Keratinocyte (primary cell): ENCODE data around the gene HMX3. TPM values are rescaled to one million over a fixed set of nuclear protein-coding genes. Genes with fewer than 3 reads are reported as not detected.
"Not testable (repeated sequence)": the region's sequence is repeated elsewhere in the genome, so short reads cannot be mapped to it uniquely, and the experiment has no call there.

Experiments
- DNase-seq: peaks from one replicate; pipeline ENCODE4 v3.0.0-alpha.2; 2011; ENCODE audit warnings: low read depth, missing footprints, low spot score
- FAIRE-seq: peaks from 2 replicates; lab custom pipeline; 2011; peaks lifted over from hg19 to GRCh38; lab: Jason Lieb, UNC
- H2AFZ ChIP-seq: 2 replicates; pipeline ENCODE4 v1.6.0; 2012; ENCODE audit warnings: low read length, control low read depth, inconsistent platforms; ENCODE audit not compliant: control insufficient read depth
- H3K27ac ChIP-seq: 2 replicates; pipeline ENCODE4 v1.5.1; 2011; ENCODE audit warnings: low read length; ENCODE audit not compliant: control insufficient read depth, insufficient read depth
- H3K27me3 ChIP-seq: 3 replicates; pipeline ENCODE4 v1.6.0; 2011; ENCODE audit warnings: low read length; ENCODE audit not compliant: control insufficient read depth, insufficient read depth; ENCODE audit errors: extremely low read depth
- H3K36me3 ChIP-seq, 2 experiments: 2 replicates in 1 of 2; 3 replicates in 1 of 2; pipeline ENCODE4 v1.5.1; 2011; ENCODE audit warnings: low read length in 2 of 2, mild to moderate bottlenecking in 1 of 2; ENCODE audit not compliant: control insufficient read depth in 2 of 2, insufficient read depth in 2 of 2; ENCODE audit errors: extremely low read depth in 1 of 2
- H3K4me1 ChIP-seq: 3 replicates; pipeline ENCODE4 v1.5.1; 2011; ENCODE audit warnings: low read length; ENCODE audit not compliant: control insufficient read depth, insufficient read depth; ENCODE audit errors: extremely low read depth
- H3K4me2 ChIP-seq: 3 replicates; pipeline ENCODE4 v1.6.0; 2011; ENCODE audit warnings: low read depth, low read length; ENCODE audit not compliant: control insufficient read depth, insufficient read depth; ENCODE audit errors: extremely low read depth
- H3K4me3 ChIP-seq, 3 experiments: fragments of 200-600 bp in 1 of 3; sonication (generic) in 1 of 3; 2 replicates in 2 of 3; 3 replicates in 1 of 3; pipeline ENCODE4 v1.5.1; 2011 to 2016; ENCODE audit warnings: low read length in 3 of 3, mild to moderate bottlenecking in 3 of 3, control low read depth in 2 of 3, inconsistent platforms in 1 of 3, low read depth in 1 of 3, mixed read lengths in 1 of 3, mixed run types in 1 of 3, moderate library complexity in 1 of 3; ENCODE audit not compliant: control insufficient read depth in 2 of 3, insufficient read depth in 2 of 3; ENCODE audit errors: extremely low read depth in 1 of 3
- H3K79me2 ChIP-seq: 2 replicates; pipeline ENCODE4 v1.6.0; 2012; ENCODE audit warnings: low read length; ENCODE audit not compliant: control insufficient read depth, insufficient read depth
- H3K9ac ChIP-seq: 3 replicates; pipeline ENCODE4 v1.6.0; 2011; ENCODE audit warnings: low read length; ENCODE audit not compliant: control insufficient read depth, insufficient read depth; ENCODE audit errors: extremely low read depth
- H3K9me1 ChIP-seq: 3 replicates; pipeline ENCODE4 v1.6.0; 2011; ENCODE audit warnings: low read length; ENCODE audit not compliant: control insufficient read depth, insufficient read depth; ENCODE audit errors: extremely low read depth
- H3K9me3 ChIP-seq: 2 replicates; pipeline ENCODE4 v1.5.1; 2012; ENCODE audit warnings: low read depth, low read length; ENCODE audit not compliant: control insufficient read depth
- H4K20me1 ChIP-seq: 3 replicates; pipeline ENCODE4 v1.6.0; 2011; ENCODE audit warnings: low read length; ENCODE audit not compliant: control insufficient read depth, insufficient read depth; ENCODE audit errors: extremely low read depth
- CTCF ChIP-seq, 3 experiments: IDR thresholded peaks in 1 of 3; conservative IDR thresholded peaks in 1 of 3; optimal IDR thresholded peaks in 1 of 3; 2 replicates in 2 of 3; 3 replicates in 1 of 3; pipeline versions ENCODE3 to v1.5.1; 2011; ENCODE audit warnings: low read length in 3 of 3, mild to moderate bottlenecking in 3 of 3, moderate library complexity in 2 of 3, control low read depth in 1 of 3, inconsistent platforms in 1 of 3; ENCODE audit not compliant: insufficient read depth in 2 of 3; ENCODE audit errors: extremely low read depth in 1 of 3
- EZH2 ChIP-seq: IDR thresholded peaks from one replicate; pipeline ENCODE4 v1.6.1; 2012; ENCODE audit warnings: inconsistent platforms, mild to moderate bottlenecking, low read length, moderate library complexity
- dilution Hi-C: fragments of 300-500 bp; cut with MboI; formaldehyde crosslinking; loops from one replicate; pipeline ENCODE4 v1.7.0; 2020; ENCODE audit warnings: low sequenced_read_pairs; ENCODE audit not compliant: extremely low pct_ligation_motif_present
- polyA plus RNA-seq, 5 experiments: library from polyadenylated mRNA; depleted of rRNA in 3 of 5; stranded (reverse) in 3 of 5; stranded (forward) in 1 of 5; unstranded in 1 of 5; fragments of >200 nt; gene quantifications; 1 replicate in 1 of 5; 2 replicates in 3 of 5; 3 replicates in 1 of 5; pipeline versions ENCODE4 v1.2.1 to v1.2.3, GENCODE V29; 2011 to 2012; ENCODE audit warnings: missing spikeins in 2 of 5, low read depth in 1 of 5, low replicate concordance in 1 of 5

The HMX3 gene
- polyA plus RNA-seq, 1 donor (not counting 4 experiments of a cell fraction or from before 2014, with no cell fraction given), result not detected

GRCh38 chr10:123175389-123176387 is 39.9 kb downstream of the HMX3 start:
- H3K4me2 ChIP-seq, result no peak overlapping the region
- TF ChIP-seq EZH2, result no peak
- no peak for TF ChIP-seq CTCF (optimal IDR thresholded peaks at IDR 0.05 in 1 of 3, IDR thresholded peaks at IDR 0.05 in 1 of 3, conservative IDR thresholded peaks at IDR 0.05 in 1 of 3; ENCODE audit: extremely low read depth in 1 of 3, insufficient read depth in 2 of 3, low read length in 3 of 3)
- FAIRE-seq, result no peak

GRCh38 chr10:123178390-123178789 is 42.6 kb downstream of the HMX3 start:
- dilution Hi-C loops, H2AFZ ChIP-seq, H4K20me1 ChIP-seq, DNase-seq, H3K27ac ChIP-seq, H3K9me3 ChIP-seq, H3K9ac ChIP-seq, H3K27me3 ChIP-seq, H3K79me2 ChIP-seq, H3K4me2 ChIP-seq, H3K4me1 ChIP-seq, FAIRE-seq, H3K4me3 ChIP-seq, H3K36me3 ChIP-seq, H3K9me1 ChIP-seq: not testable (repeated sequence)

More at GRCh38 chr10:123175389-123176387, 39.9 kb downstream of the HMX3 start:
- Histone ChIP-seq H3K4me1 (no peaks in the 10 kb centered on the region), H3K27ac (no peak overlapping the region), H3K9ac (no peak overlapping the region), H3K9me1 (no peaks in the 10 kb centered on the region), H3K79me2 (no peaks in the 10 kb centered on the region), H3K27me3 (no peaks in the 10 kb centered on the region), H3K9me3 (no peaks in the 10 kb centered on the region), H4K20me1 (no peaks in the 10 kb centered on the region), H3K4me3 (no peak overlapping the region), H3K36me3 (peaks cover 0 to 4% of the 10 kb centered on the region in 2 experiments), H2AFZ (no peak overlapping the region)
- DNase-seq, result no peak
- dilution Hi-C loops, result no loop called here
